Astrocyte of the spinal cord (primary cell): Measurements from ENCODE around the gene KIAA1958.

Experiments
- DNase-seq: peaks from one replicate; pipeline ENCODE4 v3.0.0; 2011; ENCODE audit warnings: low read depth, low spot score
- H3K4me3 ChIP-seq: 2 replicates; pipeline ENCODE4 v1.5.1; 2011; ENCODE audit warnings: low read depth, mild to moderate bottlenecking, low read length, moderate library complexity
- CTCF ChIP-seq: IDR thresholded peaks from 2 replicates; pipeline ENCODE4 v1.5.1; 2012; ENCODE audit warnings: low read depth, mild to moderate bottlenecking, low read length, inconsistent platforms
- in situ Hi-C: cut with HindIII; loops from 2 replicates; pipeline ENCODE4 v1.10.0; 2017; ENCODE audit warnings: low sequenced_read_pairs

The KIAA1958 gene

GRCh38 chr9:112654282-112654681, 167.7 kb downstream of the KIAA1958 start:
- TF ChIP-seq CTCF: no peak
- in situ Hi-C loops: no loop called here
- DNase-seq: no peak

DNA sequence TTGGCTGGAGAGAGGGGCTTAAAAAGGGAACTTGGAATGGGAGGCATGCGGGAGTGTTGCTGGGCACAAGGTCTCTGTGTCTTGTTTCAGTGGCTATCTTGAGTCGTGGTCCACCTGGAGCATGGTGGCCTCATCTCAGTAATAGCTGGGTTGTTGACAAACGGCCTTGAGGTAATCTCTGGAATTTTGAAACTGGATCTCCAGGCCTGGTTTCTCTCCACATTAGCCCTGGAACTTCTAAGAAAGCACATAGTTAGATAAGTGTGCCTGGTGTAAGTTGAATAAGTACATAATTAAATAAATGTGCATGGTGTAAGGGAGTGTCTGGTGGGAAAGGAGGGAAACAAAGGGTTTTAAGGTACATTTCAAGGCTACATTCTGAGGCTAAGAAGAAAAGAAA, 169.0 kb downstream of the KIAA1958 start:
- in situ Hi-C loops: no loop called here

More at GRCh38 chr9:112654282-112654681, 167.7 kb downstream of the KIAA1958 start:
- no peak overlapping the region for H3K4me3 ChIP-seq

GRCh38 chr9:112659906-112660305, 173.3 kb downstream of the KIAA1958 start:
- in situ Hi-C loops: no loop called here
- no peak for DNase-seq
- H3K4me3 ChIP-seq: no peak overlapping the region
- no peak for TF ChIP-seq CTCF

More for the DNA sequence above, 169.0 kb downstream of the KIAA1958 start:
- DNase-seq: no peak
- TF ChIP-seq CTCF: no peak
- no peak overlapping the region for H3K4me3 ChIP-seq

DNA sequence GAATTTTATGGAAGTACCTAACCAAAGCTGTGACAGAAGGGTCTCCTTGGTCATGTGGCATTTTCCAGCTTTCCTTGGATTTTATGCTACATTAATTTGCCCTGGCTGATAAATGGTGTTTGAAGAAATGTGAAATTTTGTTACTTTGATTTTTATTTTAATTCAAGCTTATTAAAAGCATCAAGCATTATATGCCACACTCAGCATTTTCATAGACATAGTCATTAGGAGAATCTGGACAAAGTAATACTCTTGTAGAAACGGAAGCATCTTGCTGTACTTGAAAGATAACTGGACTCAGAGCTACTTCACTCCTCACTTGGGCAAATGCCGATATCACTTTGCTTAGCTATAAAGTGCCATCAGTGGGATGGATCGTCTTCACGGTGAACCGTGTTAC, 177.1 kb downstream of the KIAA1958 start:
- no peak for DNase-seq
- in situ Hi-C loops: no loop called here
- no peak overlapping the region for H3K4me3 ChIP-seq
- TF ChIP-seq CTCF: no peak

DNA sequence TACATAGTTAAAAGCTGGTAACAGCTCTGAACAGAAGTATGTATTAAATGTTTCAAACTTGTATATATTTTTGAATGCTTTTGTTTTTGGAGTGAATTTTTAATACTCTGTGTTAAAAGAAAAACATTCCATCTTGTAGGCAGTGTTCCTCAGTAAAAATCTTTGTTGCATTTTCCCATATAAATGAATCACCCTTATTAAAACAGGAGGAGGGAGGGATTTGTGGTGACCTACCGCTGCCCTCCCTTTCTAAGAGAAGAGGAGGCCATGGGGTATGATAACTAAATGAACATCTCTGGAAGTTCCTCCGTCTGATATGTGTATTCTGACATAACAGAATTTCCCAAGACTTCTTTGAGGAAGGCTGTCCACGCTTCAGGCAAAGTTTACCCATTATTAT, 177.9 kb downstream of the KIAA1958 start:
- TF ChIP-seq CTCF: no peak
- in situ Hi-C loops: no loop called here
- peak; percentile 4 for DNase-seq
- H3K4me3 ChIP-seq: no peak overlapping the region

DNA sequence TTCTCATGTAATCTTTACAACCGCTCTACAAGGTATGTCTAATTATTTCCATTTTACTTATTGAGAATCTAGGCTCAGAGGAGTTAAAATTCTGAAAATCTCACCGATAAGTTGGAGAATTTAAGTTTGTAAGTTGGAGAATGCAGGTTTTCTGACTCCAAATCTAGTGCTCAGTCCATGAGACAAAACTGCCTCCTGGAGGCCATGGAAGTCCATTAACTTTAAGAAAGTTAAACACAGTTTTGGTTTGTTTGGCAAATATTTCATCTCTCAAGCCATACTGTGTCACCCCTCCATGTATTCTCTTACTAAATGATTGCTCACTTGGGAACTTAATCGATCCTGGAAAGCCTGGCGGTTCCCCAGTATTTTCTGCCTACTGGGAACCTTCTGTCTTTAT, 178.7 kb downstream of the KIAA1958 start:
- peak; percentile 26 for TF ChIP-seq CTCF
- no peak overlapping the region for H3K4me3 ChIP-seq
- in situ Hi-C loops: no loop called here
- DNase-seq: peak; percentile 32

- TF ChIP-seq CTCF: no peak
- H3K4me3 ChIP-seq: no peak overlapping the region
- no peak for DNase-seq
- in situ Hi-C loops: no loop called here
Observed at GRCh38 chr9:112669326-112669725, 182.7 kb downstream of the KIAA1958 start.
